Heart right ventricle (tissue), 16 donors: Measurements from ENCODE around the gene FRRS1L. TPM values are rescaled to one million over a fixed set of nuclear protein-coding genes. Genes with fewer than 3 reads are reported as not detected.

ENCODE experiments used
- ATAC-seq, 8 donors: fragments of 200-7000 bp; cut with Tn5 transposase; one replicate each; pipeline ENCODE4 v1.9.1; 2020; ENCODE audit warnings: mild to moderate bottlenecking in 8 of 8, moderate library complexity in 8 of 8, moderate number of reproducible peaks in 1 of 8
- DNase-seq, 2 donors: peaks; one replicate each; pipeline ENCODE4 v3.0.0-alpha.2; 2020
- H3K27ac ChIP-seq, 10 donors: fragments of 200-600 bp; sonication (generic) in 2 of 10; one replicate each; pipeline versions ENCODE4 v1.5.0 to v1.8.0; 2020 to 2022; ENCODE audit warnings: mild to moderate bottlenecking in 3 of 10
- H3K27me3 ChIP-seq, 7 donors: fragments of 200-600 bp; one replicate each; pipeline ENCODE4 v1.8.0; 2021 to 2022; ENCODE audit warnings: mild to moderate bottlenecking in 2 of 7
- H3K36me3 ChIP-seq, 9 donors: fragments of 200-600 bp; sonication (generic) in 1 of 9; one replicate each; pipeline versions ENCODE4 v1.5.0 to v1.8.0; 2020 to 2022; ENCODE audit warnings: mild to moderate bottlenecking in 2 of 9
- H3K4me1 ChIP-seq, 9 donors: fragments of 200-600 bp; sonication (generic) in 1 of 9; one replicate each; pipeline versions ENCODE4 v1.5.0 to v1.8.0; 2020 to 2022; ENCODE audit warnings: mild to moderate bottlenecking in 4 of 9
- H3K4me3 ChIP-seq, 10 donors: fragments of 200-600 bp; sonication (generic) in 2 of 10; one replicate each; pipeline versions ENCODE4 v1.5.0 to v1.8.0; 2020 to 2022; ENCODE audit warnings: mild to moderate bottlenecking in 7 of 10, moderate library complexity in 2 of 10
- H3K9me3 ChIP-seq, 11 donors: fragments of 200-600 bp in 10 of 11; sonication (generic) in 2 of 11; one replicate each; pipeline versions ENCODE4 v1.5.0 to v1.8.0; 2013 to 2022; ENCODE audit warnings: mild to moderate bottlenecking in 2 of 11, control low read depth in 1 of 11, moderate library complexity in 1 of 11
- CTCF ChIP-seq, 9 donors: fragments of 200-600 bp; sonication (generic) in 2 of 9; IDR thresholded peaks; one replicate each; pipeline versions ENCODE4 v1.5.0 to v1.8.0; 2021 to 2022; ENCODE audit warnings: antibody characterized with exemption in 9 of 9, mild to moderate bottlenecking in 5 of 9, moderate library complexity in 1 of 9
- WGBS, 2 donors: extraction: QIAGEN DNeasy Blood & Tissue Kit; methylation state at CpG; one replicate each; pipeline ENCODE4 v1.1.7; 2013; ENCODE audit warnings: inconsistent platforms in 1 of 2; 5-methylcytosine and 5-hydroxymethylcytosine counted together
- intact Hi-C, 10 donors: fragments of 100-400 bp; cut with DNase I; formaldehyde crosslinking; loops; one replicate each; pipeline versions ENCODE4 v1.11.1 to v1.14.2; 2022
- polyA plus RNA-seq, 2 donors: library from polyadenylated mRNA; stranded (reverse); fragments of 200-250 nt; gene quantifications; one replicate each; pipeline ENCODE4 v1.2.3, GENCODE V29; 2013
- total RNA-seq, 10 donors: library from RNA; stranded (reverse); fragmentation: NEBNext Ultra II Directional in 3 of 10; extraction: Animal tissue kit (Norgen Biotek cat#: 25700) in 3 of 10; gene quantifications; one replicate each; pipeline versions ENCODE4 v1.2.1 to v1.2.4, GENCODE V29; 2021 to 2023
- donor health status: Arrhythmogenic right ventricular cardiomyopathy.
- donor health status: ischemic (EF 13 %, LVEDD 7.1; RV severe dilation, severe dysfunction).
- donor health status: healthy with polysubstance abuse.
- donor health status: DM: no; HTN: yes; CAD: no.
- donor health status: DM: no; HTN: no; CAD: no.
- donor health status: ischemic (EF 25% LVEDD 6.9; RV normal size, moderate dysfunction).
- donor health status: ischemic (EF 25% LVEDD 5.7; RV mildly dilated, moderate dysfunction).
- donor health status: healthy.
- donor health status: DM: yes; HTN: yes; CAD: no.
- donor health status: Ischemic cardiomyopathy.
- donor health status: ischemic (EF 35%, LVEDD 5.7; RV mildly dilated, moderate dysfunction).
- donor health status: nonischemic (EF 11% LVEDD 7.7; RV severe dilation, severe dysfunction).
- donor health status: DM: yes; HTN: yes; CAD: no.
- donor health status: PGD.
- donor health status: ischemic (EF 29% LVEDD 5.4; RV normal size, mild dysfunction).
- donor health status: nonischemic (EF 23%, LVEDD 6.1; RV moderate dilation, normal function).

Gene FRRS1L
- total and polyA plus RNA-seq, 12 donors: 0.07 to 3.0 (median 1.3) TPM; not detected in 1

- intact Hi-C loops: loop anchor here in 5 of 10 donors (5.0 kb wide), 2 partner anchors 126 to 131 kb away; partner anchors contain the start of gene EPB41L4B (in 3 of the 5)
- TF ChIP-seq CTCF (IDR thresholded peaks at IDR 0.05): no peak
- no peaks in the 10 kb centered on the region for H3K36me3 ChIP-seq
- ATAC-seq (peak in 1 of 8 donors; percentile 44), DNase-seq (no peak)
- H3K27me3 ChIP-seq: no peaks in the 10 kb centered on the region
- H3K4me3 ChIP-seq: no peak overlapping the region
- peaks cover 0 to 14% (median 0%) of the 10 kb centered on the region in 9 donors for H3K4me1 ChIP-seq
- H3K27ac ChIP-seq: no peak overlapping the region
- H3K9me3 ChIP-seq: no peaks in the 10 kb centered on the region
- WGBS, 2 donors: 84 to 91% methylated on average over 9 of the region's 9 CpGs
Observed at GRCh38 chr9:109191746-109192145, 24.7 kb upstream of the FRRS1L start.

GRCh38 chr9:109190151-109190550 lies 23.1 kb upstream of the FRRS1L start:
- TF ChIP-seq CTCF (IDR thresholded peaks at IDR 0.05): no peak
- Histone ChIP-seq H3K27ac (no peak overlapping the region), H3K4me3 (no peak overlapping the region), H3K36me3 (no peaks in the 10 kb centered on the region), H3K4me1 (peaks cover 0 to 15% (median 0%) of the 10 kb centered on the region in 9 donors), H3K27me3 (no peaks in the 10 kb centered on the region), H3K9me3 (no peaks in the 10 kb centered on the region)
- ATAC-seq (no peak), DNase-seq (no peak)
- intact Hi-C loops: loop anchor here in 5 of 10 donors (5.0 kb wide), 2 partner anchors 127 to 132 kb away; partner anchors contain the start of gene EPB41L4B (in 3 of the 5)
- 69 to 76% methylated on average over 1 of the region's 1 CpG for WGBS, 2 donors

- H3K4me1 ChIP-seq: peaks cover 0 to 15% (median 0%) of the 10 kb centered on the region in 9 donors
- H3K9me3 ChIP-seq: no peaks in the 10 kb centered on the region
- no peak overlapping the region for H3K4me3 ChIP-seq
- ATAC-seq: peak in 2 of 8 donors; percentile 34 to 40
- H3K27ac ChIP-seq: no peak overlapping the region
- no peak for TF ChIP-seq CTCF (IDR thresholded peaks at IDR 0.05)
- no peaks in the 10 kb centered on the region for H3K36me3 ChIP-seq
- no peak for DNase-seq
- intact Hi-C loops: loop anchor here in 1 of 10 donors (10.0 kb wide), 1 partner anchor 138 kb away; the partner anchor contains the start of gene EPB41L4B
- 55 to 58% methylated on average over 9 of the region's 9 CpGs for WGBS, 2 donors
- no peaks in the 10 kb centered on the region for H3K27me3 ChIP-seq
Observed at GRCh38 chr9:109186857-109187520, 19.9 kb upstream of the FRRS1L start.

- H3K27ac ChIP-seq: no peak overlapping the region
- DNase-seq: no peak
- H3K4me3 ChIP-seq: no peak overlapping the region
- peak in 2 of 8 donors; percentile 21 to 54 for ATAC-seq
- H3K9me3 ChIP-seq: no peaks in the 10 kb centered on the region
- intact Hi-C loops: loop anchor here in 1 of 10 donors (10.0 kb wide), 1 partner anchor 142 kb away; the partner anchor contains the start of gene EPB41L4B
- no peaks in the 10 kb centered on the region for H3K36me3 ChIP-seq
- 71 to 72% methylated on average over 13 of the region's 13 CpGs for WGBS, 2 donors
- H3K27me3 ChIP-seq: peaks cover 0 to 7% (median 0%) of the 10 kb centered on the region in 7 donors
- H3K4me1 ChIP-seq: peaks cover 0 to 15% (median 0%) of the 10 kb centered on the region in 9 donors
- peak in 6 of 9 donors; percentile 20 to 43 (median 32) for TF ChIP-seq CTCF (IDR thresholded peaks at IDR 0.05)
Observed at GRCh38 chr9:109182940-109183798, 16.1 kb upstream of the FRRS1L start.
